ENCODE data around the gene H1-8.

DNA sequence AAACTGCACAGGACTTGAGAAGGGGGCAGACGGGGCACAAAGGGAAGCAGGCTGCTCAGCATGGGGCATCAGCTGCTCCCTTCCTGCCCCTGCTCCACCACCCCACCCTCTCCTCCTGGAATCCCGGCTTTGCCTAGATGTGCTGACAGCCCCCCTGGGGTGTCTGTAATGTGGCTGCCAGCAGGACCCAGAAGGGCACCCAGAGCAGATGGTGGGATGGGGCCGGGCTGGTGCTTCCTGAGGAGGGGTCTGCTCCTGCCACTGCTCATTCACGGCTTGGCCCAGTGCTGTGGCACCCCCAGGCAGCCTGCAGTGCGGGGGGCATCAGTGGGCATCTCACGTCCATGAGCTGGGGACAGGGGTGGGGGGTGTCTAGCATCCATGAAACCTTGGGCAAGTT lies 10.2 kb downstream of the H1-8 start:
- TF ChIP-seq YY1 (IDR thresholded peaks at IDR 0.05; ENCODE audit: insufficient read depth, insufficient read length), result no peak
- TF ChIP-seq SUZ12 (IDR thresholded peaks at IDR 0.05; ENCODE audit: extremely low read depth, insufficient read depth, insufficient read length), result no peak
- no peak for TF ChIP-seq ZNF274 (IDR thresholded peaks at IDR 0.05; ENCODE audit: low read depth, low read length)

Data from NT2/D1 (cell line).